ENCODE results near the gene DENND2C.

Gene DENND2C

DNA sequence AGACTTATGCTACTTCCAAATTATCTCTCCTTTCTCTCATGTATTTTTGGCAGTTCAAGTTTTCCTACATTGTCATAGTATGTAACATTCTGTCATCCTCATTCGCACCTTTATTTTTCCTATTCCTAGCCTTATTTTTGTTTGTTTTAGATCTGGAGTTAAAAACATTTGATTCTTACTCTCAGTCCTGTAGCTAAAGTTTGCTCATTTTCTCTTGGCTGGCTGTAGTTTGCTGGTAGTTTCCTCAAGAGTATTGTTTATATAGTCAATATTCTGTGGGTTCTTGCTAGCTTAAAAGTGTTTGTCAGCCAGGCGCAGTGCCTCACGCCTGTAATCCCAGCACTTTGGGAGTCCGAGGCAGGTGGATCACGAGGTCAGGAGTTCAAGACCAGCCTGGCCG is 129.0 kb downstream of the DENND2C start:
- DNase-seq (ENCODE audit: low read depth) = no peak

DNA sequence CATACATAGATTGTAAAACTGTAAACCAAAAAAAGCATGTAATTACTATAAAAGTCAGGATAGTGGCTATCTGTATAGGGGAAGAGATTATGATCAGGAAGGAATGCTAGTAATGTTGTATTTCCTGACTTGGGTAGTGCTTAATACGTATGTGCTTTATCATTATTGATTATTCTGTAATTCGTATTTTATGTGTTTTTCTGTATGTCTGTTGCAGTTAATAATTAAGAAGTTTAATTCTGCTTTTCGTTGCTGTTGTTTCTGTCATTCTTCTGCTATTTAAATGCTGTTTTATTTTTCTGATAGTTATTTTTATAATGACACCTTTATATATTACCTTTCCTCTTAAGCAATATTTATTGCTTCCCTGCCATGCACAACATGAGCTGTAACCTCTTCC is 129.6 kb downstream of the DENND2C start:
- no peak for DNase-seq (ENCODE audit: low read depth)

DNA sequence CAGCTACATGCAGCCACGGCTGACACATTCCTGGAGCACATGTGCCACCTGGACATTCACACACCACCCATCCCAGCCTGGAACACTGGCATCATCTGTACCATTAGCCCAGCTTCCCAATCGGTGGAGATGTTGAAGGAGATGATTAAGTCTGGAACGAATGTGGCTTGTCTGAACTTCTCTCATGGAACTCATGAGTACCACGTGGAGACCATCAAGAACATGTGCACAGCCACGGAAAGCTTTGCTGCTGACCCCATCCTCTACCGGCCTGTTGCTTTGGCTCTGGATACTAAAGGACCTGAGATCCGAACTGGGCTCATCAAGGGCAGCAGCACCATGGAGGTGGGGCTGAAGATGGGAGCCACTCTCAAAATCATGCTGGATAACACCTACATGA is 133.8 kb downstream of the DENND2C start:
- no peak for DNase-seq (ENCODE audit: low read depth)

DNA sequence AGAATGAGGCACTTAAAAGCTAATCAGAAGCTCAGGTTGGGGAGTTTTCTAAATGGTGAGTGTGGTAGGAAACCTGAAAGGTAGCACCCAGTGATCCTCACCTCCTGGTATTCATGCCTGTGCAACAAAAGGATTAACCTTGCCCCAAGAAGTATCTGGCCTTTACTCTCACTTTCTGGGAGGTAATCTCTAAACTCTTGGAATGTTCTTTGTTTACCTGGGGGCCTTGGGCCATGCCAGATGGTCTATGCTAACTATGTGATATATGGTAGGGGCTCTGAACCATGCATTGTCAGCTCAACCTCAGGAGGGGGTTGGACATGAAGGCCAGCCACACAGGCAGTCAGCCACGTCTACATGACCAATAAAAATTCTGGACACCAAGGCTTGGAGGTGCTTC is 134.4 kb downstream of the DENND2C start:
- DNase-seq (ENCODE audit: low read depth) = no peak

Measured in HS-27A (cell line).